HUES48 (cell line): ENCODE results near the gene NTM.

Experiments
- H3K27ac ChIP-seq: one replicate; pipeline ENCODE4 v1.7.0; 2013; ENCODE audit warnings: low read depth, low read length, inconsistent platforms
- H3K27me3 ChIP-seq: 2 replicates; pipeline ENCODE4 v1.6.1; 2013; ENCODE audit warnings: mild to moderate bottlenecking, low read length; ENCODE audit not compliant: control insufficient read depth, insufficient read depth
- H3K36me3 ChIP-seq: 2 replicates; pipeline ENCODE4 v1.6.1; 2013; ENCODE audit warnings: low read length; ENCODE audit not compliant: control insufficient read depth, insufficient read depth
- H3K4me1 ChIP-seq: 2 replicates; pipeline ENCODE4 v1.6.1; 2013; ENCODE audit warnings: mild to moderate bottlenecking, low read length; ENCODE audit not compliant: control insufficient read depth, insufficient read depth
- H3K4me3 ChIP-seq: 2 replicates; pipeline ENCODE4 v1.5.1; 2013; ENCODE audit warnings: mild to moderate bottlenecking, low read depth, low read length
- H3K9ac ChIP-seq: 2 replicates; pipeline ENCODE4 v1.6.1; 2013; ENCODE audit warnings: mild to moderate bottlenecking, low read depth, low read length, moderate library complexity
- H3K9me3 ChIP-seq: 2 replicates; pipeline ENCODE4 v1.6.1; 2013; ENCODE audit warnings: low read length; ENCODE audit not compliant: control insufficient read depth, insufficient read depth

The NTM gene

DNA sequence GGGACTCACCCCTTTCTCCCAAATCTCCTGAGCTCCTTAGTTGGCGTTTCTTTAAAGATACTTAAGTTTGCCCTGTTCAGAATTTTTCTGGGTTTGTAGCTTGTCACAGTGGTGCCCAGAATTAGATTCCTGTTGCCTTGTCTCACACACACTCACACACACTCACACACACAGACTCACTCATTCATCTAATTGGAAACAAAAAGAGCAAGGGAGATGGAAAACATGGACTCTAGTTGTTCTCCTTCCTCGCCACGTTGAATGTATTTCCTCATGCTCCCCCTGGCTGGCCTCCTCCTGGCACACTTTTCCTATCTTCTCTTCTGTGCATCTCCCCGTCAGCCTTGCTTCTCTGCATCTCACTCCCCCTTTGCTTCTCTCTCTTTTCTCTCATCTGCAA, 752.3 kb downstream of the NTM start:
- H3K27ac ChIP-seq = no peak overlapping the region
- H3K4me1 ChIP-seq = peaks cover 52% of the 10 kb centered on the region
- no peaks in the 10 kb centered on the region for H3K27me3 ChIP-seq
- H3K4me3 ChIP-seq = no peak overlapping the region
- no peaks in the 10 kb centered on the region for H3K9me3 ChIP-seq
- H3K36me3 ChIP-seq = no peaks in the 10 kb centered on the region
- no peak overlapping the region for H3K9ac ChIP-seq

- Histone ChIP-seq H3K27ac (peak overlapping the region; percentile 40), H3K36me3 (no peaks in the 10 kb centered on the region), H3K27me3 (no peaks in the 10 kb centered on the region), H3K4me3 (no peak overlapping the region), H3K9me3 (no peaks in the 10 kb centered on the region), H3K9ac (no peak overlapping the region), H3K4me1 (peaks cover 52% of the 10 kb centered on the region)
Observed at GRCh38 chr11:132123449-132123848, 753.0 kb downstream of the NTM start.

GRCh38 chr11:132123854-132124835, 753.7 kb downstream of the NTM start:
- Histone ChIP-seq H3K9ac (no peak overlapping the region), H3K36me3 (no peaks in the 10 kb centered on the region), H3K27ac (peak overlapping the region; percentile 17), H3K27me3 (no peaks in the 10 kb centered on the region), H3K4me3 (no peak overlapping the region), H3K9me3 (no peaks in the 10 kb centered on the region), H3K4me1 (peaks cover 52% of the 10 kb centered on the region)

DNA sequence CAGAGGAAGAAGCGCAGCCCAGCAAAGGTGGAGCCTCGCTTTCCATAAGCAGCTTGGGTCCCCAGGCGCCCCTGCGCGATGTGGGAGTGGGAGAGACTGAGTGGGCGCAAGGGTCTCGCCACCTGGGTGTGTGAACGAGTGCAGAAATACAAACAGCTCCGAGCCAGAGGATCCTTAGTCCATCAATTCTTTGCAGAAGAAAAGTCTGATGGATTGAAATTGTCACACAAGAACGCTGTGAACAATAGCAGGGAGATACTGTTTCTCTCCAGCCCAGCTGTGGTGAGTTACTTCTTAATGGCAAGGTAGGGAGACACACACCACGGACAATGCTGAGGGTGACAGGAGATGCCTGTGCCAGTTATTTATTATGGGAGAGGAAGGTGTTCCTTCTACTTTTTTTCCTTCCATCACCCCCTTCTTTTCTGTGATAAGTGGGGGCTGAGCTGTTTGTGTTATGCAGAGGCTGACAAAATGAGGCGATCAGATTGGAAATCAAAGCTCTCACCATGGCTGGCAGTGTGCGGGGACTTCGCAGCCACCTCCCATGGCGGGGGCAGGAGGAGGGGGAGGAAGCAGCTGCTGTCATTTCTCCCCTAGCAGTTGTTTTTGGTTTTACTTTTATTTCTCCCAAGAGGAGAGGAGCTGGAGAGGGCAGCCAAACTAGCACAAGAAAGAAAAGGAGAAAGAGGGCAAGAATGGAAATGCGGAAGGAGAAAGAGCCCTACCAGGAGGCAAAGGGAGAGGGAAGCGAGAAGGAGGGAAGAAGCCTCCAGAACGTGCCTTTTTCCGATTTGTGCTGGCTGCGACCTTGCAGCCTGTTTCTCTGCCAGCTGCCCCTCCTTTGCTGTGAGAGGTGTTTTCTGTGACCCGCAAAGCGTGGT, 755.8 kb downstream of the NTM start:
- Histone ChIP-seq H3K27ac (peak overlapping the region; percentile 21), H3K9ac (no peak overlapping the region), H3K4me1 (peaks cover 37% of the 10 kb centered on the region), H3K9me3 (no peaks in the 10 kb centered on the region), H3K4me3 (peak overlapping the region; percentile 47), H3K27me3 (no peaks in the 10 kb centered on the region), H3K36me3 (no peaks in the 10 kb centered on the region)

DNA sequence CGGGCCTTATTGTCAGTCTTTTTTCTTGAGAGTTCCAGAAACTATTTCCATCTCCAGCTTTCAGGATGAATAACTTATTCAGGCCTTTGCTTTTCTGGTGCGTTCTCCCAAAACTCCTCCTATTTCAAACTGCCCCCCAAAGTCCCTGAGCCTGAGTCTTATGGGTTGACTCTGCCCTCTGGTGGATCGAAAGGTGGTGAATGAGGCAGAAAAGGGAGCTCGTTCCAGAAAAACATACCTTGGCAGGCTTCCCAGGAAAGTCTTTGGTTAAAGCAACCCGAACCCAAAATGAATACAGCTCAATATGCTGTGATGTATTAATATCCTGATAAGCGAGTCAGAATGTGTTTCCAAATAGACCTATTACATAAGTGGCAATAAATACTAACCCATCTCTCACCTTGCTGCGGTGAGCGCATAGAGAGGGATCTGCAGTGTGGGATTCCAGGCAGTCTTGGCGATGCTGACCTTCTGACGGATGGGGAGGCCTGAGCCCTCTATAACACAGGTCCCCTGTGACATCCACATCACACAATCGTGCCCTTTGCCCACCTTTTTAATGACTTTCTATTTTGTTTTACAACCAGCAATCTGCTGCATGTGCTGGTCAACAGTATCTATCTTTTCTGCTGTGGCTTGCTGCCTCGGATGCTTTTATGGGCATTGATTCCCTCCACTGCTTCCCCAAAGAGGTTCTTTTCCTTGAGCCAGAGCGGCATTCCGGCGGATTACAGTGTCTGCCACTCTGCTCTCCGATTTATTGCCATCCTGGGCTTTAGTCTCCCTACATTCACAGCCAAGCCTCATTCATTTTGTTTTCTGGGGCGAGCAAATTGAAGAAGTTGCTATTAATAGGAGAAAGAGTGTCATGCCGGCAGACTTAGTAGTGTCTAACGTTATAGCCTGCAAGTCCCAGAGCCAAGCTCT, 756.8 kb downstream of the NTM start:
- no peaks in the 10 kb centered on the region for H3K36me3 ChIP-seq
- H3K27ac ChIP-seq = no peak overlapping the region
- no peaks in the 10 kb centered on the region for H3K9me3 ChIP-seq
- H3K4me1 ChIP-seq = peaks cover 34% of the 10 kb centered on the region
- no peaks in the 10 kb centered on the region for H3K27me3 ChIP-seq
- H3K9ac ChIP-seq = no peak overlapping the region
- H3K4me3 ChIP-seq = peak overlapping the region; percentile 47

- Histone ChIP-seq H3K9me3 (no peaks in the 10 kb centered on the region), H3K27me3 (no peaks in the 10 kb centered on the region), H3K36me3 (no peaks in the 10 kb centered on the region), H3K9ac (no peak overlapping the region), H3K27ac (no peak overlapping the region), H3K4me1 (peaks cover 29% of the 10 kb centered on the region), H3K4me3 (no peak overlapping the region)
Observed at GRCh38 chr11:132127900-132128288, 757.5 kb downstream of the NTM start.

- Histone ChIP-seq H3K27ac (no peak overlapping the region), H3K36me3 (no peaks in the 10 kb centered on the region), H3K4me1 (peaks cover 11% of the 10 kb centered on the region), H3K4me3 (no peak overlapping the region), H3K27me3 (no peaks in the 10 kb centered on the region), H3K9ac (no peak overlapping the region), H3K9me3 (no peaks in the 10 kb centered on the region)
Observed at GRCh38 chr11:132131047-132131446, 760.6 kb downstream of the NTM start.

DNA sequence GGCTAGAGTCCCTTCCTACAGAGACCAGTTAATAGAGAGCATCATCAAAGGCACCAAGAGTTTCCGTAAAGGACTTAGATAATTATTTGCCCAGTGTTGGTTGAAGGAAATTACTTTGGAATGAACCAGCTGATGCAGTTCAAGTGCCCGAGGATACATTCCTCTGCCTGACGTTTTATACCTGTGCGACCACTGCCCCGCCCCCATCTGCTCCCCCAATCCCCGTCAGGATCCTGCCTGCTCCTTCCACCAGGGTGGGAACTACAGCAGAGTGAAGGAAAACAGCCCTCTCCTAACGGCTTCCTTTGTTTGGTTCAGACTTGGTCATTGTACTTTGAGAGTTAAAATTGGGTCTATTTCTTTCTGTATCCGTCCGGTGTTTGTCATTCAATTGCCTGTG, 761.5 kb downstream of the NTM start:
- Histone ChIP-seq H3K27me3 (no peaks in the 10 kb centered on the region), H3K9ac (no peak overlapping the region), H3K36me3 (no peaks in the 10 kb centered on the region), H3K27ac (no peak overlapping the region), H3K4me1 (0 out of 2 replicates have a peak, but pooled peaks cover 2% of the 10 kb centered on the region), H3K9me3 (no peaks in the 10 kb centered on the region), H3K4me3 (no peak overlapping the region)

GRCh38 chr11:132134322-132134721, 763.9 kb downstream of the NTM start:
- H3K27ac ChIP-seq = no peak overlapping the region
- no peak overlapping the region for H3K4me3 ChIP-seq
- H3K9ac ChIP-seq = no peak overlapping the region
- no peaks in the 10 kb centered on the region for H3K36me3 ChIP-seq
- no peaks in the 10 kb centered on the region for H3K9me3 ChIP-seq
- no peaks in the 10 kb centered on the region for H3K27me3 ChIP-seq
- 0 out of 2 replicates have a peak, but pooled peaks cover 2% of the 10 kb centered on the region for H3K4me1 ChIP-seq

DNA sequence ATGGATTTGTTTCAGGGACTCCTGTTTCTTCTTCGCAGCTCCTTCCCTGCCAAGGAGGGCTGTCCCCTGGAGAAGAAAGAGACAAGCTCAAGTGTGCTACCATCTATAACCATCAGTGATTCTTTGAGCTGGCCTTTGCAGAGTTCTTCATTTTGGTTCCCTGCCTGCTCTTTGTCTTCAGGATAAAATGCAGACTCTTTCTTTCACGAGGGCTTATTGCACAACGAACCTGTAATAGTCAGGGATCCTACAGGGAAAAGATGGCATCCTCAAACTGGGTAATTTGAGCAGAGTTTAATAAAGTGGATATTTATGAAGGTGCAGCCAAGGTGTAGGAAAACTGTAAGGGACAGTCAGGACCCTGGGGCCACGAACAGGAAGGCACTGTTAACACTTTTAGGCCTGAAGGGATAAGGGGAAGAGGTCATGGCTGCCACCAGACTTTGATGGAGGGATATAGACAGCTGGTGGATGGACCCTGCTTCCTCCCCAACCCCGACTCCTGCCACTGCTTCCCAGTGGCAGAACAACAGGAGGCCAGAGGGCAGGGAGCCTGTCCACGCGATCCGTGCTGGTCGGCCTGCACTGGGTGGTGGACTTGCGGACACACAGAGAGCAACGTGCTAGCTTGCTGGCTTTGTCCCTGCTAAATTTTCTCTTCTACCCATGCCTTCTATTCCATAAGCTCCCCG, 767.0 kb downstream of the NTM start:
- H3K9ac ChIP-seq = no peak overlapping the region
- no peak overlapping the region for H3K27ac ChIP-seq
- H3K27me3 ChIP-seq = no peaks in the 10 kb centered on the region
- H3K9me3 ChIP-seq = no peaks in the 10 kb centered on the region
- no peaks in the 10 kb centered on the region for H3K36me3 ChIP-seq
- no peaks in the 10 kb centered on the region for H3K4me1 ChIP-seq
- no peak overlapping the region for H3K4me3 ChIP-seq
